Upper lobe of left lung (tissue), 6 donors: ENCODE data around the gene RITA1. TPM values are rescaled to one million over a fixed set of nuclear protein-coding genes. Genes with fewer than 3 reads are reported as not detected.
A peak's percentile ranks its signal among the peaks of the same experiment; 100 is the strongest.

Experiments used
- ATAC-seq, 2 donors: fragments of 200-7000 bp; cut with Tn5 transposase; one replicate each; pipeline ENCODE4 v1.9.1; 2022; ENCODE audit warnings: mild to moderate bottlenecking in 2 of 2, moderate library complexity in 2 of 2; ENCODE audit not compliant: low FRiP score in 2 of 2
- DNase-seq, 2 donors: peaks; one replicate each; pipeline ENCODE4 v3.0.0-alpha.2; 2019 to 2020
- H3K27ac ChIP-seq, 4 donors: fragments of 200-600 bp; sonication (generic); one replicate each; pipeline ENCODE4 v1.5.1; 2016 to 2019
- H3K27me3 ChIP-seq, 4 donors: fragments of 200-600 bp; sonication (generic); one replicate each; pipeline ENCODE4 v1.5.1; 2017 to 2019
- H3K36me3 ChIP-seq, 4 donors: fragments of 200-600 bp; sonication (generic); one replicate each; pipeline ENCODE4 v1.5.1; 2016 to 2019
- H3K4me1 ChIP-seq, 4 donors: fragments of 200-600 bp; sonication (generic); one replicate each; pipeline ENCODE4 v1.5.1; 2018 to 2019
- H3K4me3 ChIP-seq, 4 donors: fragments of 200-600 bp; sonication (generic); one replicate each; pipeline ENCODE4 v1.5.1; 2017 to 2019; ENCODE audit warnings: mild to moderate bottlenecking in 2 of 4, moderate library complexity in 1 of 4
- H3K9me3 ChIP-seq, 4 donors: fragments of 200-600 bp; sonication (generic); one replicate each; pipeline ENCODE4 v1.5.1; 2018 to 2019
- CTCF ChIP-seq, 6 experiments: fragments of 450-650 bp in 4 of 6; fragments of 200-600 bp in 2 of 6; sonication (generic) in 2 of 6; IDR thresholded peaks; one replicate each; pipeline ENCODE4 v1.5.1; 2016 to 2019; ENCODE audit warnings: antibody characterized with exemption in 6 of 6
- EP300 ChIP-seq, 4 donors: sonication (generic); formaldehyde crosslinking; IDR thresholded peaks; one replicate each; pipeline ENCODE4 v1.5.1; 2017; ENCODE audit warnings: antibody characterized with exemption in 4 of 4, control low read depth in 2 of 4
- POLR2A ChIP-seq, 4 donors: fragments of 450-650 bp; IDR thresholded peaks; one replicate each; pipeline ENCODE4 v1.5.1; 2016 to 2017; ENCODE audit warnings: antibody characterized with exemption in 4 of 4, mild to moderate bottlenecking in 2 of 4
- POLR2AphosphoS5 ChIP-seq, 2 donors: sonication (generic); formaldehyde crosslinking; IDR thresholded peaks; one replicate each; pipeline ENCODE4 v1.5.1; 2017; ENCODE audit warnings: antibody characterized with exemption in 2 of 2
- WGBS, 2 donors: methylation state at CpG; one replicate each; pipeline ENCODE4 v1.1.5; 2017 to 2018; 5-methylcytosine and 5-hydroxymethylcytosine counted together
- total RNA-seq, 6 donors: library from RNA; depleted of rRNA in 4 of 6; stranded (reverse); fragments of >200 nt in 4 of 6; gene quantifications; one replicate each; pipeline versions ENCODE4 v1.1.0 to v1.2.1, GENCODE V29; 2016 to 2021
- donor health status: DM: no; HTN: no; CAD: no; lungs with moderate emphysema.
- donor health status: DM: no; HTN: yes; CAD: no; lungs with severe emphysema.

RITA1 gene
- total RNA-seq, 6 donors from 2014 or later, result 11.5 to 25.2 (median 17.6) TPM

GRCh38 chr12:113221997-113222729 is 36.6 kb downstream of the RITA1 start:
- Histone ChIP-seq H3K4me3 (peak overlapping the region; percentile 91 to 97 (median 93)), H3K27ac (peak overlapping the region; percentile 90 to 96 (median 92)), H3K36me3 (peaks cover 0 to 6% (median 4%) of the 10 kb centered on the region in 4 donors), H3K27me3 (no peaks in the 10 kb centered on the region), H3K9me3 (no peaks in the 10 kb centered on the region), H3K4me1 (peaks cover 33 to 56% (median 43%) of the 10 kb centered on the region in 4 donors)
- ATAC-seq, result no peak
- no peak for TF ChIP-seq CTCF (IDR thresholded peaks at IDR 0.05)
- TF ChIP-seq EP300 (IDR thresholded peaks at IDR 0.05), result no peak
- no peak for TF ChIP-seq POLR2A (IDR thresholded peaks at IDR 0.05)
- TF ChIP-seq POLR2AphosphoS5 (IDR thresholded peaks at IDR 0.05), result no peak
- WGBS, 2 donors, result 11 to 12% methylated on average over 8 to 12 of the region's 12 CpGs
- no peak for DNase-seq

GRCh38 chr12:113222730-113223531 is 37.4 kb downstream of the RITA1 start:
- Histone ChIP-seq H3K4me1 (peaks cover 37 to 56% (median 48%) of the 10 kb centered on the region in 4 donors), H3K27ac (peak overlapping the region; percentile 90 to 96 (median 92)), H3K9me3 (no peaks in the 10 kb centered on the region), H3K27me3 (no peaks in the 10 kb centered on the region), H3K4me3 (peak overlapping the region in 3 of 4 donors; percentile 91 to 94 (median 92)), H3K36me3 (peaks cover 0 to 13% (median 7%) of the 10 kb centered on the region in 4 donors)
- ATAC-seq (peak; percentile 24 to 56), DNase-seq (peak in 1 of 2 donors; percentile 89)
- whole genome bisulfite sequencing, 2 donors, result 10 to 14% methylated on average over 11 of the region's 11 CpGs
- TF ChIP-seq CTCF (IDR thresholded peaks at IDR 0.05), result no peak
- TF ChIP-seq POLR2A (IDR thresholded peaks at IDR 0.05), result peak in 2 of 4 donors; percentile 17 to 52
- peak in 2 of 4 donors; percentile 9 to 79 for TF ChIP-seq EP300 (IDR thresholded peaks at IDR 0.05)
- peak; percentile 78 to 87 for TF ChIP-seq POLR2AphosphoS5 (IDR thresholded peaks at IDR 0.05)

- 98 to 100% methylated on average over 4 of the region's 4 CpGs for WGBS, 2 donors
- DNase-seq, result no peak
- ATAC-seq, result no peak
- Histone ChIP-seq H3K4me3 (no peak overlapping the region), H3K4me1 (peaks cover 52 to 75% (median 66%) of the 10 kb centered on the region in 4 donors), H3K27me3 (no peaks in the 10 kb centered on the region), H3K9me3 (no peaks in the 10 kb centered on the region), H3K36me3 (peaks cover 0 to 20% (median 8%) of the 10 kb centered on the region in 4 donors), H3K27ac (peak overlapping the region in 2 of 4 donors; percentile 90 to 94)
- TF ChIP-seq EP300 (IDR thresholded peaks at IDR 0.05) (no peak), CTCF (IDR thresholded peaks at IDR 0.05) (no peak), POLR2A (IDR thresholded peaks at IDR 0.05) (no peak)
Observed at GRCh38 chr12:113224955-113225354, 39.4 kb downstream of the RITA1 start.

DNA sequence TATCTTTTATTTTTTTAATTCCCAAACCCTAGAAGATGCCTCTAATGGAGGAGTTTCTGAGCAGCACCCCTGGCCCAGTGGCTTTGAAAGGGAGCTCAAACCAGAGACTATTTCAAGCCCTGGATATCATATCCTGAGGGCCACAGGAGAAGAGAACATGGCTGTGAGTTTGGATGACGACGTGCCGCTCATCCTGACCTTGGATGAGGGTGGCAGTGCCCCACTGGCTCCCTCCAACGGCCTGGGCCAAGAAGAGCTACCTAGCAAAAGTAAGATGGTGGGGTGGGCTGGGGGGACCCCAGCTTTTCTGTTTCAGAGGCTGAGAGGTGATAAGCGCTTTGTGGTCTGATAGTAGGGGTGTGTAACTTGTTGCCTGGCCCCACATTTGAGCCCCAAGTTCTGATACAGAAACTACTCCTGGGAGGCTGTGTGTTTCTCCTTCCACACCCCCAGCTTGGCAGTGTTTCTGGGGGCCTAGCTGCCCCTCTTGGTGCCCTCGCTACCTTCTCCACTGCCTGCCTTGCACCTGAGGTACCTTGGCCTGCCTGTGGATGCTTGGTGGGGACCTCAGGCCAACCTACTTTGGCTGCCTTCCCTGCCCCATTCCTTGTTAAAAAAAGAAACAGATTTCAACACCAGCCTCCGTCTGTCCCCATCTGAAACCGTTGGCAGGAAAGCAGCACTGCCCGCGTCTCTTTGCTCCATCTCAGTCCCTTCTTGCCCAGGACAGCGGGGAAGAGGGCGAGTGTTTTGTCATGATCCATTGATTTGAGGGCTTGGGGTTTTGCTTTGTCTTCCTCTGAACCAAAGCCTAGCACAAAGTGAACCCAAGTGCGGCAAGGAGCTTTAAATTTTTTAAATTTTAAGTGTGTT is 41.4 kb downstream of the RITA1 start:
- no peak for TF ChIP-seq CTCF (IDR thresholded peaks at IDR 0.05)
- no peak for TF ChIP-seq POLR2A (IDR thresholded peaks at IDR 0.05)
- TF ChIP-seq POLR2AphosphoS5 (IDR thresholded peaks at IDR 0.05), result no peak
- TF ChIP-seq EP300 (IDR thresholded peaks at IDR 0.05), result no peak
- 76 to 79% methylated on average over 11 to 13 of the region's 13 CpGs for WGBS, 2 donors
- no peaks in the 10 kb centered on the region for H3K9me3 ChIP-seq
- DNase-seq (no peak), ATAC-seq (no peak)
- peaks cover 0 to 39% (median 22%) of the 10 kb centered on the region in 4 donors for H3K36me3 ChIP-seq
- peaks cover 47 to 70% (median 60%) of the 10 kb centered on the region in 4 donors for H3K4me1 ChIP-seq
- H3K27ac ChIP-seq, result peak overlapping the region; percentile 2 to 61 (median 39)
- no peaks in the 10 kb centered on the region for H3K27me3 ChIP-seq
- H3K4me3 ChIP-seq, result no peak overlapping the region
